Mesendoderm (in vitro differentiated cells): Measurements from ENCODE around the gene MLST8.

Source experiments
- DNase-seq: peaks from one replicate; pipeline ENCODE4 v3.0.0; 2013
- H2AK5ac ChIP-seq: 2 replicates; pipeline ENCODE4 v1.6.1; 2013; ENCODE audit warnings: low read length, inconsistent platforms
- H2BK120ac ChIP-seq: 2 replicates; pipeline ENCODE4 v1.6.1; 2013; ENCODE audit warnings: low read depth, mild to moderate bottlenecking, low read length, moderate library complexity, mixed read lengths
- H2BK15ac ChIP-seq: replicated peaks from 2 replicates; pipeline ENCODE4 v1.6.1; 2013; ENCODE audit warnings: low read depth, mild to moderate bottlenecking, moderate library complexity
- H2BK5ac ChIP-seq: 2 replicates; pipeline ENCODE4 v1.6.1; 2013; ENCODE audit warnings: low read length, inconsistent platforms
- H3K18ac ChIP-seq: 2 replicates; pipeline ENCODE4 v1.6.1; 2013; ENCODE audit warnings: mild to moderate bottlenecking, low read length, mixed read lengths
- H3K23ac ChIP-seq: one replicate; pipeline ENCODE4 v1.6.1; 2013; ENCODE audit warnings: low read length
- H3K27ac ChIP-seq: 2 replicates; pipeline ENCODE4 v1.5.1; 2013; ENCODE audit warnings: low read depth, mild to moderate bottlenecking, inconsistent platforms, low read length, moderate library complexity
- H3K27me3 ChIP-seq: 2 replicates; pipeline ENCODE4 v1.6.1; 2013; ENCODE audit warnings: low read length, control low read depth, mild to moderate bottlenecking, inconsistent platforms; ENCODE audit not compliant: insufficient read depth, poor library complexity
- H3K36me3 ChIP-seq: 2 replicates; pipeline ENCODE4 v1.6.1; 2013; ENCODE audit warnings: low read length, inconsistent platforms; ENCODE audit not compliant: control insufficient read depth, insufficient read depth
- H3K4ac ChIP-seq: one replicate; pipeline ENCODE4 v1.6.1; 2013; ENCODE audit warnings: low read depth, mild to moderate bottlenecking, low read length, moderate library complexity
- H3K4me1 ChIP-seq: 2 replicates; pipeline ENCODE4 v1.6.1; 2013; ENCODE audit warnings: low read depth, low read length, inconsistent platforms; ENCODE audit not compliant: control insufficient read depth
- H3K4me2 ChIP-seq: 2 replicates; pipeline ENCODE4 v1.6.1; 2013; ENCODE audit warnings: low read length
- H3K4me3 ChIP-seq: 2 replicates; pipeline ENCODE4 v1.5.1; 2013; ENCODE audit warnings: mild to moderate bottlenecking, low read length
- H3K56ac ChIP-seq: one replicate; pipeline ENCODE4 v1.6.1; 2013; ENCODE audit warnings: low read length
- H3K79me1 ChIP-seq: 2 replicates; pipeline ENCODE4 v1.6.1; 2013; ENCODE audit warnings: low read length, inconsistent platforms
- H3K79me2 ChIP-seq: 2 replicates; pipeline ENCODE4 v1.6.1; 2013; ENCODE audit warnings: mild to moderate bottlenecking, low read length; ENCODE audit not compliant: control insufficient read depth, insufficient read depth
- H3K9ac ChIP-seq: 2 replicates; pipeline ENCODE4 v1.6.1; 2013; ENCODE audit warnings: low read length, inconsistent platforms
- H4K5ac ChIP-seq: one replicate; pipeline ENCODE4 v1.6.1; 2013; ENCODE audit warnings: low read length
- H4K8ac ChIP-seq: one replicate; pipeline ENCODE4 v1.6.1; 2013; ENCODE audit warnings: low read depth, mild to moderate bottlenecking, control low read depth, low read length, moderate library complexity
- WGBS: extraction: QIAGEN DNeasy Blood & Tissue Kit; methylation state at CpG from one replicate; pipeline ENCODE4 v1.1.7; 2013; ENCODE audit warnings: low lambda C conversion rate, missing lambda C conversion rate; ENCODE audit not compliant: insufficient coverage; ENCODE audit errors: extremely low coverage; 5-methylcytosine and 5-hydroxymethylcytosine counted together

MLST8 gene

GRCh38 chr16:2159175-2159838 is 45.9 kb upstream of the MLST8 start:
- Histone ChIP-seq H3K4me3 (no peak overlapping the region), H3K27ac (no peak overlapping the region), H3K36me3 (peaks cover 3% of the 10 kb centered on the region), H3K79me1 (peaks cover 9% of the 10 kb centered on the region), H2AK5ac (no peak overlapping the region), H4K5ac (no peak overlapping the region), H3K4me1 (no peaks in the 10 kb centered on the region), H3K18ac (no peak overlapping the region), H2BK5ac (no peak overlapping the region), H3K23ac (no peak overlapping the region), H4K8ac (no peak overlapping the region), H2BK15ac (no peak overlapping the region), H3K79me2 (peaks cover 83% of the 10 kb centered on the region), H2BK120ac (no peak overlapping the region), H3K27me3 (no peaks in the 10 kb centered on the region), H3K56ac (peak overlapping the region; percentile 67), H3K4ac (no peak overlapping the region), H3K4me2 (no peak overlapping the region), H3K9ac (peak overlapping the region; percentile 40)
- peak; percentile 33 for DNase-seq
- no CpG with 5 or more reads among the region's 24 CpGs for WGBS

GRCh38 chr16:2160915-2161551 is 44.2 kb upstream of the MLST8 start:
- DNase-seq = no peak
- H2BK5ac ChIP-seq = no peak overlapping the region
- no CpG with 5 or more reads among the region's 20 CpGs for WGBS
- H3K79me1 ChIP-seq = peaks cover 14% of the 10 kb centered on the region
- H3K4me1 ChIP-seq = no peaks in the 10 kb centered on the region
- no peak overlapping the region for H3K18ac ChIP-seq
- H4K5ac ChIP-seq = no peak overlapping the region
- H2BK120ac ChIP-seq = no peak overlapping the region
- H3K36me3 ChIP-seq = peaks cover 8% of the 10 kb centered on the region
- H3K4me2 ChIP-seq = no peak overlapping the region
- no peaks in the 10 kb centered on the region for H3K27me3 ChIP-seq
- H2AK5ac ChIP-seq = no peak overlapping the region
- H3K23ac ChIP-seq = no peak overlapping the region
- H3K56ac ChIP-seq = peak overlapping the region; percentile 34
- H2BK15ac ChIP-seq = no peak overlapping the region
- peaks cover 75% of the 10 kb centered on the region for H3K79me2 ChIP-seq
- H3K27ac ChIP-seq = no peak overlapping the region
- H4K8ac ChIP-seq = no peak overlapping the region
- H3K4me3 ChIP-seq = no peak overlapping the region
- H3K4ac ChIP-seq = no peak overlapping the region
- no peak overlapping the region for H3K9ac ChIP-seq

GRCh38 chr16:2161911-2162310 is 43.3 kb upstream of the MLST8 start:
- no CpG with 5 or more reads among the region's 10 CpGs for WGBS

GRCh38 chr16:2162676-2163118 is 42.6 kb upstream of the MLST8 start:
- Histone ChIP-seq H3K4me2 (no peak overlapping the region), H3K18ac (no peak overlapping the region), H3K79me2 (peaks cover 58% of the 10 kb centered on the region), H3K4ac (no peak overlapping the region), H3K36me3 (peaks cover 9% of the 10 kb centered on the region), H2BK5ac (no peak overlapping the region), H3K56ac (no peak overlapping the region), H3K23ac (no peak overlapping the region), H4K8ac (no peak overlapping the region), H3K4me1 (no peaks in the 10 kb centered on the region), H2BK120ac (no peak overlapping the region), H3K79me1 (peaks cover 16% of the 10 kb centered on the region), H3K9ac (no peak overlapping the region), H2AK5ac (no peak overlapping the region), H2BK15ac (no peak overlapping the region), H3K27me3 (no peaks in the 10 kb centered on the region), H4K5ac (no peak overlapping the region), H3K4me3 (no peak overlapping the region), H3K27ac (no peak overlapping the region)
- no CpG with 5 or more reads among the region's 13 CpGs for WGBS
- no peak for DNase-seq

More at GRCh38 chr16:2161911-2162310, 43.3 kb upstream of the MLST8 start:
- H3K27me3 ChIP-seq = no peaks in the 10 kb centered on the region
- H3K9ac ChIP-seq = no peak overlapping the region
- no peak overlapping the region for H3K4me3 ChIP-seq
- peaks cover 15% of the 10 kb centered on the region for H3K79me1 ChIP-seq
- H3K18ac ChIP-seq = no peak overlapping the region
- DNase-seq = no peak
- no peak overlapping the region for H4K5ac ChIP-seq
- H3K27ac ChIP-seq = no peak overlapping the region
- no peaks in the 10 kb centered on the region for H3K4me1 ChIP-seq
- H3K4me2 ChIP-seq = no peak overlapping the region
- H3K4ac ChIP-seq = no peak overlapping the region
- H3K23ac ChIP-seq = no peak overlapping the region
- H2BK15ac ChIP-seq = no peak overlapping the region
- H3K56ac ChIP-seq = peak overlapping the region; percentile 25
- no peak overlapping the region for H4K8ac ChIP-seq
- H2BK5ac ChIP-seq = no peak overlapping the region
- no peak overlapping the region for H2BK120ac ChIP-seq
- H3K79me2 ChIP-seq = peaks cover 66% of the 10 kb centered on the region
- H3K36me3 ChIP-seq = peaks cover 8% of the 10 kb centered on the region
- no peak overlapping the region for H2AK5ac ChIP-seq

DNA sequence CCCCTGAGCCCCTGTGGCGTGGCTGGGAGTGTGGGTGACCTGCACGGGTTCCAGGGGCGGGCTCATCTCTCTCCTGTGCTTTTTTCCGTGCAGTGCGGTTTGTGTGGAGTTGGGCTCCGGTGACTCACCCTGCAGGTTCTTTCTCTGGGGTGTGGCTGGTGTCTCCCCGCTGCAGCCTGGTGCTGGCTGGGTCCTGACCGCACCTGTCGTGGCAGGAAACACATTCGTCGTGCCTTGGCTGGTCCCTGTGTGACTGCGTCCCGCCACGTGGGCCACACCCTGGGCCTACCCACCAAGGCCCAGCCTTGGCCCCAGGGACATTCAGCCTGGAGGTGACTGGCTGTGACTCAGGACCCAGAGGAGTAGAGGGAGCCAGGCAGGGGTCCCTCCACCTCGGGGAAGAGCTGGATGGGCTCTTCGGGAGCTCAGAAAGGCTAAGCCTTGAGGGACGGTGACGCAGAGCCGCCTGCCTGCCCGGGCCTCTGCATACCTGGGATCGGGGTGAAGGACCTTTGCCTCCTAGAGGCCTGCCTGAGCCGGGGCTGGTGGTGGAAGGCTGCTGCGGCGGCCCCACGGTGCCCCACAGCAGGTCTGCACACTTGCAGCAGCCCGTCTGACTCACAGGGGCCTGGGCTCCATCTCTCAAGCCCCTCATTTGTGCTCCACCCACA is 41.9 kb upstream of the MLST8 start:
- Histone ChIP-seq H3K4me2 (no peak overlapping the region), H2AK5ac (no peak overlapping the region), H3K27ac (no peak overlapping the region), H4K8ac (no peak overlapping the region), H2BK120ac (no peak overlapping the region), H3K23ac (no peak overlapping the region), H2BK15ac (no peak overlapping the region), H3K9ac (no peak overlapping the region), H3K27me3 (no peaks in the 10 kb centered on the region), H3K4me3 (no peak overlapping the region), H3K56ac (no peak overlapping the region), H4K5ac (no peak overlapping the region), H3K79me1 (peaks cover 12% of the 10 kb centered on the region), H3K4ac (no peak overlapping the region), H3K18ac (no peak overlapping the region), H3K4me1 (no peaks in the 10 kb centered on the region), H2BK5ac (no peak overlapping the region), H3K36me3 (peaks cover 9% of the 10 kb centered on the region), H3K79me2 (peaks cover 52% of the 10 kb centered on the region)
- no peak for DNase-seq
- WGBS = no CpG with 5 or more reads among the region's 26 CpGs
